Left ventricle myocardium inferior (tissue), 1 donor: Measurements from ENCODE around the gene PEAR1. TPM values are rescaled to one million over a fixed set of nuclear protein-coding genes. Genes with fewer than 3 reads are reported as not detected.

Source experiments
- DNase-seq: peaks from one replicate; pipeline ENCODE4 v3.0.0-alpha.2; 2020
- H3K27ac ChIP-seq: fragments of 200-600 bp; replicated peaks from 2 replicates; pipeline ENCODE4 v1.8.0; 2021
- H3K27me3 ChIP-seq: fragments of 200-600 bp; 2 replicates; pipeline ENCODE4 v1.8.0; 2021; ENCODE audit warnings: low read depth
- H3K36me3 ChIP-seq: fragments of 200-600 bp; 2 replicates; pipeline ENCODE4 v1.8.0; 2021
- H3K4me1 ChIP-seq: fragments of 200-600 bp; 2 replicates; pipeline ENCODE4 v1.8.0; 2021
- H3K4me3 ChIP-seq: fragments of 200-600 bp; 2 replicates; pipeline ENCODE4 v1.8.0; 2021; ENCODE audit warnings: mild to moderate bottlenecking, moderate library complexity
- H3K9me3 ChIP-seq: fragments of 200-600 bp; replicated peaks from 2 replicates; pipeline ENCODE4 v1.8.0; 2021
- intact Hi-C: fragments of 100-400 bp; cut with micrococcal nuclease; formaldehyde crosslinking; loops from one replicate; pipeline ENCODE4 v1.11.0; 2022
- total RNA-seq: library from RNA; stranded (reverse); fragmentation: NEBNext Ultra II Directional; extraction: Animal tissue kit (Norgen Biotek cat#: 25700); gene quantifications from one replicate; pipeline ENCODE4 v1.2.1, GENCODE V29; 2021
- TF ChIP-seq, protein P1 (sequence below): fragments of 200-600 bp; IDR thresholded peaks from 2 replicates; pipeline ENCODE4 v1.8.0; 2021; ENCODE audit warnings: antibody characterized with exemption, mild to moderate bottlenecking, borderline replicate concordance
- donor health status: DM: no; HTN: yes; CAD: no; lungs with severe emphysema.

Gene PEAR1
- total RNA-seq, 1 donor from 2014 or later = 7.1 TPM

DNA sequence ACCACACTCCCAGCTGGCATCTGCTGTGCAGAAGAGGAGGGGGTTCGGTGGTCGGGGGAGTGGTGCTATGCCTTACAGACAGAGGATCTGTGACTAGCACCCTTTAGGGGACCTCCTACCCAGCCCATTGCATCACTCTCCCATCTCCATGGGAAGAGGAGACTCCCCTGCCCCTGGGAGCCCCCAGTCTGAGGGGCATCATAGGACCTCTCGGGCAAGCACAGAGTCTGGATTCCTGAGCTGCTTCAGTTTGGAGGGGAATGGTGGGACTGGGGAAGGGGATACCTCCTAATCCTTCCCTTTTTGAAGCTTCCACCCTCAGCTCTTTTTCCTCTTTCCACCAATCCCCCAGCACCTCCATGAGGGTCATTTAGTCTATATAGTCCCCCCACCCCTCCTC, 36.0 kb upstream of the PEAR1 start:
- intact Hi-C loops = no loop called here
- peaks cover 59% of the 10 kb centered on the region for H3K27me3 ChIP-seq
- H3K4me3 ChIP-seq = no peak overlapping the region

DNA sequence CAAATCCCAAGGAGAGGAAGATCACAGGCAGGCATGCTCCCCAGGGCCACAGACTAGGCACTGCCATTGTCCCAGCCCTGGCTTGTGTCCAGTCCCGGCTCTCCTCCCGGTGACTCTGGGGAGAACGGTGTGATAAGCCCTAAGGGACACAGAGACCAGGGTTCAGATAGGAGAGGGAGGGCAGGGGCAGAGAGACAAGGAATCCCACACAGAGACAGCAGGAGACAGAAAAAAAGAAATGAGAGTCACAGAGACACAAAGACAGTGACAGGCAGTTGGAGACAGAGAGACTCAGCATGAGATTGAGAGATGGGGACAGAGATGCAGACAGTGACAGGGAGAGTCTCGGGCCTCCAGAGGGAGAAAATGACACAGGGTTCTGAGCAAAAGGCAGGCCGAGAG, 35.0 kb upstream of the PEAR1 start:
- peak; percentile 44 for DNase-seq
- no peaks in the 10 kb centered on the region for H3K9me3 ChIP-seq
- peak overlapping the region; percentile 63 for H3K4me3 ChIP-seq
- H3K36me3 ChIP-seq = no peaks in the 10 kb centered on the region
- H3K27me3 ChIP-seq = peaks cover 69% of the 10 kb centered on the region
- H3K4me1 ChIP-seq = peaks cover 39% of the 10 kb centered on the region
- H3K27ac ChIP-seq = peak overlapping the region; percentile 59
- TF ChIP-seq, protein P1, sequence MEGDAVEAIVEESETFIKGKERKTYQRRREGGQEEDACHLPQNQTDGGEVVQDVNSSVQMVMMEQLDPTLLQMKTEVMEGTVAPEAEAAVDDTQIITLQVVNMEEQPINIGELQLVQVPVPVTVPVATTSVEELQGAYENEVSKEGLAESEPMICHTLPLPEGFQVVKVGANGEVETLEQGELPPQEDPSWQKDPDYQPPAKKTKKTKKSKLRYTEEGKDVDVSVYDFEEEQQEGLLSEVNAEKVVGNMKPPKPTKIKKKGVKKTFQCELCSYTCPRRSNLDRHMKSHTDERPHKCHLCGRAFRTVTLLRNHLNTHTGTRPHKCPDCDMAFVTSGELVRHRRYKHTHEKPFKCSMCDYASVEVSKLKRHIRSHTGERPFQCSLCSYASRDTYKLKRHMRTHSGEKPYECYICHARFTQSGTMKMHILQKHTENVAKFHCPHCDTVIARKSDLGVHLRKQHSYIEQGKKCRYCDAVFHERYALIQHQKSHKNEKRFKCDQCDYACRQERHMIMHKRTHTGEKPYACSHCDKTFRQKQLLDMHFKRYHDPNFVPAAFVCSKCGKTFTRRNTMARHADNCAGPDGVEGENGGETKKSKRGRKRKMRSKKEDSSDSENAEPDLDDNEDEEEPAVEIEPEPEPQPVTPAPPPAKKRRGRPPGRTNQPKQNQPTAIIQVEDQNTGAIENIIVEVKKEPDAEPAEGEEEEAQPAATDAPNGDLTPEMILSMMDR = no peak
- intact Hi-C loops = no loop called here

More for the DNA sequence above, 36.0 kb upstream of the PEAR1 start:
- TF ChIP-seq, protein P1 = no peak
- Histone ChIP-seq H3K9me3 (no peaks in the 10 kb centered on the region), H3K27ac (no peak overlapping the region), H3K36me3 (no peaks in the 10 kb centered on the region), H3K4me1 (peaks cover 43% of the 10 kb centered on the region)
- DNase-seq = no peak

DNA sequence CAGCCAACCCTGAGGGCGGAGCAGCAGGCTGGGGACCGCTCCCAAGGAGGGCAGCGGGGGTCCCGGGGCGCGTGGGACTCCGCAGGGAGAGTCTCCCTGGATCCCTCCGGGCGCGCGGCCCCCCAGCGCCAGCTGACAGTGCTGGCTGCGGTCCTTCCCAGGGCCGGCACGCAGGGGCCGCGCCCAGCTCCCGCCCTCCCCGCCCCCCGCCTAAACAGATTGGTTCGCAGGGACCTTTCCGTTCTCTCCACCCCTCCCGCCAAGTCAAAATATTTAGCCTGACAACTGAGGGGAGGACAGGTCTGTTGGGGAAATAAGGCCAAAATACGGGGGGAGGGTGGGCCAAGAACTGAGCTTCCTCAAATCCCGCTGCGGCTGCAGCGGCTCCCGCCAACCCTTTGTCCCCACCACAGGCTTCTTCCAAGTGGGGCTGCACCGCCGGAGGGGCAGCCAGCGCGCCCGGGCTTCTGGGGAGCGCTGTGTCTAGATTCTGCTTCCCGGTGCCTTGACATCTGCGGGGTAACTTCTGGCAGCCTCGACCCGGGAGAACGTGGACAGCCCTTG, 34.5 kb upstream of the PEAR1 start, which contains the start of gene INSRR:
TSS of gene INSRR (minus strand) at position 159 of the 564 bp plus-strand sequence. CDS start 496 bp downstream, outside the sequence.
- H3K4me1 ChIP-seq = peaks cover 39% of the 10 kb centered on the region
- TF ChIP-seq, protein P1 = no peak
- peak within 1 kb of the TSS; percentile 59 for H3K27ac ChIP-seq
- H3K36me3 ChIP-seq = no peaks in the 10 kb centered on the region
- no peak for DNase-seq
- H3K4me3 ChIP-seq = peak within 1 kb of the TSS; percentile 63
- intact Hi-C loops = no loop called here
- peaks cover 74% of the 10 kb centered on the region for H3K27me3 ChIP-seq
- no peaks in the 10 kb centered on the region for H3K9me3 ChIP-seq

DNA sequence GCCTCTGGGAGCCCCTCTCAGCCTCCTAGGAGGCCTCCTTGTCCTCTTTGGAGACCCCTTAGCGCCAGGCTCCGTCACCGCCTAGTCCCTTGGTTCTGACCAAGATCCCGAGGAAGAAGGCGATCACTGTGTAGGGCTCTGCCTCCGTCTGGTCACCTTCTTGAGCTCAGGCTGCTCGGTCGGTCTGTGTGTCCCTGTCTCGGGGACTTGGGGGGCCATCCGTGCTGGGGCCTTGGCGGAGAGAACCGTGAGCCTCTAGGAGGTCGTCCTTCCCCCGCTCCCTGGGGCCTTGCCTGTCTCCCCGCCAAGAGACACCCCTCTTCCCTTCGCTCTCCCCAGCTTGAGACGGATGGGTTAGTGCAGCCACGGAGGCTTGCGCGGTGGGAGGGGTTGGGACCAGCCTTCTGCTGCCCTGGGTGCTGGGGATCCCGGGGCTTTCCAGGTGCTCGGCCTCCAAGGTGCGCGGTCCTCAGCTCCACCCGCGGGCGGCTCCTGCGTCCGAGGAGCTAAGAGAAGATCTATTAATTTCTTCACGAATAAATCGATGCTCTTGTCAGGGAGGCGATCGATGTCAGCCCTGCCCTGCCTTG, 33.9 kb upstream of the PEAR1 start:
- TF ChIP-seq, protein P1 = no peak
- H3K9me3 ChIP-seq = no peaks in the 10 kb centered on the region
- peak overlapping the region; percentile 59 for H3K27ac ChIP-seq
- H3K36me3 ChIP-seq = no peaks in the 10 kb centered on the region
- H3K4me1 ChIP-seq = peaks cover 39% of the 10 kb centered on the region
- H3K27me3 ChIP-seq = peaks cover 79% of the 10 kb centered on the region
- intact Hi-C loops = loop anchor here (10.0 kb wide), 1 partner anchor 65 kb away; no protein-coding TSS in a partner anchor
- DNase-seq = no peak
- peak overlapping the region; percentile 63 for H3K4me3 ChIP-seq

DNA sequence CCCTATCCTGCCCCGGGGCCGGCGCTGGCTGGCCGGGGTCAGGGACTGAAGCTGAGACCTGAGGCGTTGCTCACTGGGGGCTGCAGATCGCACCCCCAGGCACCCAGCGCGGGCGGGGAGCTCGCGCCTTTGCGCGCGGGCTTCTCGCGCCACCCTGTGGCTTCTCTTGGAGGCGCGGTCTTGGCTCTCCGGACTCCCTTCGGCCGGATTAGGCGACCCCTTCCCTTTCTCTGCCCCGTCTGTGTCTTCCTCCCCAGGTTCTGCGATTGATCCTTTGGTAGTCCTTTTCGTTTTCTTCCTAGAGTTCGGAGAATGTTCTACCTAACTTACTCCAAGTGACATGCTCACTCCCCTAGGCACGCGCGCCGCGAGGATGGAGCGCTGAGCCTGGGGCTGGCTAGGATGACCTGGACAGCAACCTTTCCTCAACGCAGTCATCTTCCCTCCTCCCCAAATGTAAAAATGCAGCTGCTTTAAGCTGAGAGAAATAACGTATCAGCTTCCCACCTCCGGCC, 33.3 kb upstream of the PEAR1 start:
- Histone ChIP-seq H3K27me3 (peaks cover 85% of the 10 kb centered on the region), H3K36me3 (no peaks in the 10 kb centered on the region), H3K27ac (no peak overlapping the region), H3K4me3 (peak overlapping the region; percentile 63), H3K9me3 (no peaks in the 10 kb centered on the region), H3K4me1 (peaks cover 39% of the 10 kb centered on the region)
- DNase-seq = peak; percentile 36
- TF ChIP-seq, protein P1 = peak; percentile 91
- intact Hi-C loops = loop anchor here (10.0 kb wide), 1 partner anchor 65 kb away; no protein-coding TSS in a partner anchor
